ENCODE data around the gene BEX2. TPM values are rescaled to one million over a fixed set of nuclear protein-coding genes. Genes with fewer than 3 reads are reported as not detected.

The BEX2 gene
- total and polyA plus RNA-seq, 10 of the 15 experiments (the other 5 are each of a cell fraction or from before 2014, with no cell fraction given), result 0.33 to 2.8 (median 0.85) TPM

- H3K9me3 ChIP-seq (replicated peaks; ENCODE audit: control insufficient read depth, insufficient read depth, low read length), result no peaks in the 10 kb centered on the region
- H3K9ac ChIP-seq (ENCODE audit: control insufficient read depth, insufficient read depth, low read length), result no peak overlapping the region
- ChIA-PET POLR2A (no interaction called here), SMC1A (ENCODE audit: uncharacterized antibody, unreplicated experiment) (no interaction called here), RAD21 (ENCODE audit: unreplicated experiment) (no interaction called here), CTCF (interaction anchor here (0.8 to 1.5 kb wide), 3 partner anchors 11 to 128 kb away, joined by 3 to 4 read pairs (median 4); no protein-coding TSS in a partner anchor)
- no peak for FAIRE-seq
- no peaks in the 10 kb centered on the region for H3K79me2 ChIP-seq (ENCODE audit: control insufficient read depth, insufficient read depth, low read length)
- H3K36me3 ChIP-seq (ENCODE audit: control insufficient read depth in 2 of 2, insufficient read depth in 2 of 2, low read length in 1 of 2), result no peaks in the 10 kb centered on the region
- no peaks in the 10 kb centered on the region for H4K20me1 ChIP-seq (ENCODE audit: control insufficient read depth, insufficient read depth)
- H2AFZ ChIP-seq (ENCODE audit: control insufficient read depth, low read depth, low read length), result no peak overlapping the region
- no peak overlapping the region for H3K27ac ChIP-seq (ENCODE audit: control insufficient read depth, insufficient read depth)
- no peaks in the 10 kb centered on the region; a peak in 1 of 4 replicates for H3K27me3 ChIP-seq (replicated peaks in 1 of 2; ENCODE audit: control insufficient read depth in 2 of 2, insufficient read depth in 2 of 2, low read length in 1 of 2)
- intact Hi-C loops (cut with micrococcal nuclease; ENCODE audit: unreplicated experiment), result no loop called here
- WGBS (ENCODE audit: insufficient coverage, insufficient replicate concordance, low lambda C conversion rate, missing lambda C conversion rate), result 18% methylated on average over 3 of the region's 3 CpGs
- ATAC-seq, result no peak
- no peak overlapping the region for H3K4me2 ChIP-seq (ENCODE audit: control insufficient read depth, insufficient read depth)
- BruUV-seq (replicated peaks), result no TSS peak
- DNase-seq (ENCODE audit: low read depth, low spot score), result no peak
- no peak overlapping the region for H3K4me3 ChIP-seq
- in situ Hi-C loops (cut with MboI), result no loop called here
- H3K4me1 ChIP-seq (ENCODE audit: control insufficient read depth, insufficient read depth, low read length), result no peaks in the 10 kb centered on the region
- no peak for TF ChIP-seq ZBTB4 (CRISPR knock-in tag; IDR thresholded peaks at IDR 0.05)
- TF ChIP-seq SIX5 (IDR thresholded peaks at IDR 0.05; ENCODE audit: low read depth, low read length, severe bottlenecking), result no peak
- TF ChIP-seq ETV6 (conservative IDR thresholded peaks at IDR 0.05 in 1 of 2, IDR thresholded peaks at IDR 0.05 in 1 of 2; ENCODE audit: borderline replicate concordance in 1 of 2, low read depth in 1 of 2), result no peak
- no peak for TF ChIP-seq NFYB (IDR thresholded peaks at IDR 0.05; ENCODE audit: insufficient read depth, low read depth, low read length)
- no peak for TF ChIP-seq RAD51 (IDR thresholded peaks at IDR 0.05)
- no peak for TF ChIP-seq PML (IDR thresholded peaks at IDR 0.05; ENCODE audit: low read length)
- TF ChIP-seq NFXL1 (IDR thresholded peaks at IDR 0.05; ENCODE audit: borderline replicate concordance), result no peak
- TF ChIP-seq PBX3 (IDR thresholded peaks at IDR 0.05; ENCODE audit: insufficient replicate concordance, low read depth, low read length), result no peak
- no peak for TF ChIP-seq ATF3 (IDR thresholded peaks at IDR 0.05; ENCODE audit: borderline replicate concordance, extremely low read depth, low read depth, low read length)
- no peak for TF ChIP-seq ATF2 (IDR thresholded peaks at IDR 0.05; ENCODE audit: low read length)
- no peak for TF ChIP-seq NR2C1 (IDR thresholded peaks at IDR 0.05)
- TF ChIP-seq SP1 (IDR thresholded peaks at IDR 0.05; ENCODE audit: low read depth, low read length), result no peak
- no peak for TF ChIP-seq REST (IDR thresholded peaks at IDR 0.05; ENCODE audit: low read depth, low read length)
- TF ChIP-seq CHD1 (IDR thresholded peaks at IDR 0.05; ENCODE audit: low read depth, low read length), result no peak
- no peak for TF ChIP-seq ZSCAN29 (IDR thresholded peaks at IDR 0.05)
Measured at GRCh38 chrX:103338663-103339062, 27.9 kb upstream of the BEX2 start.
